Calu3 (cell line): ENCODE measurements around the gene SSX2IP. TPM values are rescaled to one million over a fixed set of nuclear protein-coding genes. Genes with fewer than 3 reads are reported as not detected.

Experiments used
- BruUV-seq: library from RNA; stranded (reverse); fragments of 400-500 nt; replicated peaks from 2 replicates; lab custom pipeline; 2021; lab: Mats Ljungman, UMichigan
- CTCF ChIA-PET: fragments of 300-600 bp; sonication (Branson Sonifier 250); formaldehyde crosslinking; loops from one replicate; lab custom pipeline; 2022; ENCODE audit warnings: antibody characterized with exemption; lab: Charles Lee
- DNase-seq: peaks from one replicate; pipeline ENCODE4 v3.0.0; 2022
- H3K27ac Mint-ChIP-seq: one replicate; pipeline ENCODE4 v1.8.0; 2022; ENCODE audit warnings: mixed read lengths; ENCODE audit not compliant: unreplicated experiment
- H3K27me3 Mint-ChIP-seq: one replicate; pipeline ENCODE4 v1.8.0; 2022; ENCODE audit warnings: mixed read lengths; ENCODE audit not compliant: unreplicated experiment
- H3K36me3 Mint-ChIP-seq: one replicate; pipeline ENCODE4 v1.8.0; 2022; ENCODE audit warnings: mild to moderate bottlenecking, moderate library complexity, mixed read lengths; ENCODE audit not compliant: insufficient read depth, unreplicated experiment
- H3K4me1 Mint-ChIP-seq: one replicate; pipeline ENCODE4 v1.8.0; 2022; ENCODE audit warnings: mild to moderate bottlenecking, low read depth, mixed read lengths; ENCODE audit not compliant: unreplicated experiment
- H3K4me3 Mint-ChIP-seq: one replicate; pipeline ENCODE4 v1.8.0; 2022; ENCODE audit warnings: mild to moderate bottlenecking, low read depth, moderate library complexity, mixed read lengths; ENCODE audit not compliant: unreplicated experiment
- H3K9me3 Mint-ChIP-seq: one replicate; pipeline ENCODE4 v1.8.0; 2022; ENCODE audit warnings: low read depth, mixed read lengths; ENCODE audit not compliant: unreplicated experiment
- CTCF ChIP-seq: fragments of 200-600 bp; IDR thresholded peaks from one replicate; pipeline ENCODE4 v1.8.0; 2022; ENCODE audit warnings: antibody characterized with exemption; ENCODE audit not compliant: unreplicated experiment
- intact Hi-C: fragments of 100-400 bp; cut with micrococcal nuclease; formaldehyde crosslinking; loops from one replicate; pipeline ENCODE4 v1.10.0; 2022; ENCODE audit not compliant: unreplicated experiment
- total RNA-seq: library from RNA; stranded (reverse); gene quantifications from 2 replicates; pipeline ENCODE4 v1.2.3, GENCODE V29; 2022

Gene SSX2IP
- total RNA-seq, 1 experiment from 2014 or later = 28.0 TPM

GRCh38 chr1:84708031-84708430, 17.8 kb upstream of the SSX2IP start:
- no peak overlapping the region for H3K27ac Mint-ChIP-seq
- H3K4me1 Mint-ChIP-seq = no peaks in the 10 kb centered on the region
- no peak for DNase-seq
- H3K4me3 Mint-ChIP-seq = no peak overlapping the region
- intact Hi-C loops = no loop called here
- no peak for TF ChIP-seq CTCF
- no peaks in the 10 kb centered on the region for H3K9me3 Mint-ChIP-seq
- H3K36me3 Mint-ChIP-seq = no peaks in the 10 kb centered on the region
- no peaks in the 10 kb centered on the region for H3K27me3 Mint-ChIP-seq
- CTCF ChIA-PET = no interaction called here
- no TSS peak for BruUV-seq

GRCh38 chr1:84705513-84705912, 15.3 kb upstream of the SSX2IP start:
- no peaks in the 10 kb centered on the region for H3K36me3 Mint-ChIP-seq
- no peaks in the 10 kb centered on the region for H3K27me3 Mint-ChIP-seq
- no TSS peak for BruUV-seq
- no peak for DNase-seq
- no peaks in the 10 kb centered on the region for H3K9me3 Mint-ChIP-seq
- no peak overlapping the region for H3K4me3 Mint-ChIP-seq
- CTCF ChIA-PET = no interaction called here
- H3K27ac Mint-ChIP-seq = no peak overlapping the region
- H3K4me1 Mint-ChIP-seq = no peaks in the 10 kb centered on the region
- intact Hi-C loops = no loop called here
- no peak for TF ChIP-seq CTCF

- Mint-ChIP-seq H3K27me3 (no peaks in the 10 kb centered on the region), H3K9me3 (no peaks in the 10 kb centered on the region), H3K4me3 (no peak overlapping the region), H3K36me3 (no peaks in the 10 kb centered on the region), H3K4me1 (peaks cover 1% of the 10 kb centered on the region), H3K27ac (no peak overlapping the region)
- DNase-seq = no peak
- BruUV-seq = no TSS peak
- TF ChIP-seq CTCF = no peak
- intact Hi-C loops = no loop called here
- CTCF ChIA-PET = no interaction called here
These were observed 14.7 kb upstream of the SSX2IP start for GRCh38 chr1:84704872-84705417.

GRCh38 chr1:84703431-84703830, 13.2 kb upstream of the SSX2IP start:
- TF ChIP-seq CTCF = no peak
- intact Hi-C loops = no loop called here
- CTCF ChIA-PET = no interaction called here

More at GRCh38 chr1:84703431-84703830, 13.2 kb upstream of the SSX2IP start:
- Mint-ChIP-seq H3K36me3 (no peaks in the 10 kb centered on the region), H3K4me3 (no peak overlapping the region), H3K27ac (no peak overlapping the region), H3K4me1 (peaks cover 16% of the 10 kb centered on the region), H3K27me3 (no peaks in the 10 kb centered on the region), H3K9me3 (no peaks in the 10 kb centered on the region)
- no peak for DNase-seq
- no TSS peak for BruUV-seq
